ENCODE data around the gene TEAD1. TPM values are rescaled to one million over a fixed set of nuclear protein-coding genes. Genes with fewer than 3 reads are reported as not detected.
"Not testable (repeated sequence)": the region's sequence is repeated elsewhere in the genome, so short reads cannot be mapped to it uniquely, and the experiment has no call there.

TEAD1 gene
- total RNA-seq, 2 experiments from 2014 or later = 0.59 to 0.65 TPM

DNA sequence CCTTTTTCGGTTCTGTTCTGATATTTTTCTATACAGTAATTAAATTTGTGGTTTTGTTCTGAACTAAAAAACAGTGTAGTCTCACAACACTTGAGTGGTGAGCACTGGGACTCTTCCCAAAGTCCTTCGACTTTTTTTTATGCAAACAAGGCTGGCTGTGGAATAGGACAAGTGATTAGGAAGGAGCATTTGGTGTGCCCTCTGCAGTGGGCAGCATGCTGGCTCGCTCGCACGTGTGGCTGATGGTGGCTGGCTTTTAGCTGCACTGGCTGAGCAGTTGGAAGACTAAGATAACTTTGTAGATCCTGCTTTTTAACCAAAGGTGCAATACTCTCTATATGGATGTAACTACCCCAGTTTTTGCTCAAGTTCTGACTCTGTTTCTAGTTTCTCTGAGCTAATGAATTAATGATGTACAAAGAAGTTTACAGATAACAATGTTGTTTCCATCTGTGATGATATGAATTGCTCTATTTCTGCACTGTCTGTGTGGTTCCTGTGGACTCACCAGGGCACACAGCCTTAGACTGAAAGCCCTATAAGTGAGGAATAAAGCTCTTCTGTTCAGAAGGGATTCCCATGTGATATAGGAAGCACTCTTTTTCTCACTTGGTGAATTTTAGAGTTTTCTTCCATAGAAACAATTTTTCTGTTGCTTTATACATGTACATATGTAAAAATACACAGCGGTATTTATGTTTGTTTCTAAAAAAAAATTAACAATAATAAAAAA lies 191.8 kb downstream of the TEAD1 start:
- Mint-ChIP-seq H3K9me3 (ENCODE audit: low read depth) (no peaks in the 10 kb centered on the region), H3K27me3 (peaks cover 42% of the 10 kb centered on the region), H3K4me1 (peaks cover 8% of the 10 kb centered on the region), H3K36me3 (ENCODE audit: low read depth) (no peaks in the 10 kb centered on the region), H3K4me3 (no peak overlapping the region), H3K27ac (no peak overlapping the region)
- ChIA-PET CTCF (interaction anchor here (1.7 to 2.2 kb wide), 2 partner anchors 7 to 9 kb away, joined by 5 to 6 read pairs; no protein-coding TSS in a partner anchor), POLR2A (interaction anchor here (0.7 kb wide), 1 partner anchor 7 kb away, joined by 3 read pairs; no protein-coding TSS in a partner anchor)
- DNase-seq (no peak), ATAC-seq (no peak)
- intact Hi-C loops (cut with DNase I, micrococcal nuclease) = no loop called here

DNA sequence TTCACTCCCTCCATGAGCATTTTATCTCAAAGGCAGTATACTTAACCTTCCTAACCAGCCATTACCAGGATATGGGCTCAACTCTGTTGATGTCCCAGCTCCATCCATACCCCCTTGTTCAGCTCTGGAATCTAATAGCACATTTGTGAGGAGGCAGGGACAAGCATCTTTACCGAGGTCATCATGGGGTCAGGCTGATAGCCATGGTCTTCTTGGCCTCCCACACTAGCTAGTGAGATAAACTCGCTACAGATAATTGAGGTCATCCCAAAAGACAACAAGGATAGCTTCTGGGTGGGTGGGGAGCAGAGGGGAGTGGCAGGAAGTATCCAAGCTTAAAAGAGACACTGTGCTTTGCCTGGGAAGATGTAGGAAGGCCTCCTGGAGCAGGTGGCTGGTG lies 193.3 kb downstream of the TEAD1 start:
- Mint-ChIP-seq H3K9me3 (ENCODE audit: low read depth) (no peaks in the 10 kb centered on the region), H3K4me1 (peaks cover 8% of the 10 kb centered on the region), H3K27ac (no peak overlapping the region), H3K4me3 (no peak overlapping the region), H3K36me3 (ENCODE audit: low read depth) (no peaks in the 10 kb centered on the region), H3K27me3 (peaks cover 37% of the 10 kb centered on the region)
- DNase-seq (no peak), ATAC-seq (no peak)
- intact Hi-C loops (cut with DNase I, micrococcal nuclease) = no loop called here
- CTCF ChIA-PET = interaction anchor here (0.9 to 1.4 kb wide), 3 partner anchors 21 to 46 kb away, joined by 3 read pairs; no protein-coding TSS in a partner anchor
- POLR2A ChIA-PET = no interaction called here

DNA sequence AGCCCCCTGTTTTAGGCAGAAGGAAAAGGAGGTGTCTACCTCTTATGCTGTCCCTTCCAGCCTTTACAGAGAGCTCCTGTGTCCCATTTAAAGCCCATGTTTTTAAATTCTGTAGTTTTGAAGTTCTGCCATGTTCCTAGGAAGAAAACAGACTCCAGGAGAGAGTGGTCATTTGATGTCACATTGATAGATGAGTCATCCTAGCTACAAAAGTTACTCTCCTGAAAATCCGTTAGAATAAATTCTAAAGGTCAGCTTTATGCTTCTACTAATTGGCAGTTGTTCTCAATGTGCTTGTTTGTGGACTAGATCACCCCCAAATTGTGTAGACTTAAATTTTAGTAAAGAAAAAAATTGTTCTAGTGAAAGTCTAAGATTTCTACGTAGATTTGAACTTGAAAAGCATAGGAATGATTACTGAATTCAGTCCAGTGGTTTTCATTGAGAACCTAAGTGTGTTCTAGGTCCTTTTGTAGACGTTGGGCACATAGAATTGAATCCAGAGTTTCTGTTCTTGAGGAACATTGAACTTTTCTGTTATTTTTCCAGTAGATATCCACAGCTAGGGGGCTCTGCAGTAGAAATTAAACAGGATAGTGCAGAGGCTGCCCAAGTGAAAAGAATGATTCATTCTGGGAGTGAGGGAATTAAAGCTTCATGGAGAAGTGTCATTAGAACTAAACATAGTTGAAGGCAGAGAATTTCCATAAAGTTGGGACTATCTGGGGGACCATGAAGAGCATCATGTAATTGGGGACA lies 194.3 kb downstream of the TEAD1 start:
- Mint-ChIP-seq H3K9me3 (ENCODE audit: low read depth) (no peaks in the 10 kb centered on the region), H3K4me1 (peaks cover 8% of the 10 kb centered on the region), H3K27ac (no peak overlapping the region), H3K27me3 (peaks cover 30% of the 10 kb centered on the region), H3K36me3 (ENCODE audit: low read depth) (no peaks in the 10 kb centered on the region), H3K4me3 (no peak overlapping the region)
- intact Hi-C loops (cut with DNase I, micrococcal nuclease) = no loop called here
- CTCF ChIA-PET = interaction anchor here (0.7 to 0.9 kb wide), 3 partner anchors 45 to 264 kb away, joined by 3 read pairs; no protein-coding TSS in a partner anchor
- no peak for ATAC-seq
- POLR2A ChIA-PET = no interaction called here
- no peak for DNase-seq

DNA sequence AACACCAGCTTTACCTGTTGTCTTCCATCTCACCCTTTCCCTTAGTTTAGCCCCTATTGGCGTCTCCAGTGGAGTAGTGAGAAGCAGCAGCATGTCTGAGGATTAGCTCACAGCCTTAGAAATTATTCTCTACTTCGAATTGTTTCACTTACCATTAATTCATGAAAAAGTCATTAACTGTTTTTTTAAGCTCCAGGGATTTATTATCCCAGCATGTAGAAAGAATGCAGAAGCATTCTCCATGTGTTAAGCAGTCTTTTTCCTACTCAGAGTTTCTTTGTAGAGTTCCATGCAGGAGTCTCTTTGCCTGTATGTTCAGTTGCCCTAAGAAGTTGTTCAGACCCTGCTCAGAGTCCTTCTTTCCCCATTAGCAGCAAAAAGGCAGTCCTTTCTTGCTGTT lies 197.0 kb downstream of the TEAD1 start:
- ChIA-PET CTCF (interaction anchor here (0.8 to 1.8 kb wide), 3 partner anchors 11 to 198 kb away, joined by 3 to 8 read pairs (median 5); no protein-coding TSS in a partner anchor), POLR2A (no interaction called here)
- Mint-ChIP-seq H3K9me3 (ENCODE audit: low read depth) (no peaks in the 10 kb centered on the region), H3K4me3 (no peak overlapping the region), H3K27ac (no peak overlapping the region), H3K36me3 (ENCODE audit: low read depth) (no peaks in the 10 kb centered on the region), H3K27me3 (peaks cover 11% of the 10 kb centered on the region), H3K4me1 (no peaks in the 10 kb centered on the region)
- no peak for DNase-seq
- no peak for ATAC-seq
- intact Hi-C loops (cut with DNase I, micrococcal nuclease) = no loop called here

DNA sequence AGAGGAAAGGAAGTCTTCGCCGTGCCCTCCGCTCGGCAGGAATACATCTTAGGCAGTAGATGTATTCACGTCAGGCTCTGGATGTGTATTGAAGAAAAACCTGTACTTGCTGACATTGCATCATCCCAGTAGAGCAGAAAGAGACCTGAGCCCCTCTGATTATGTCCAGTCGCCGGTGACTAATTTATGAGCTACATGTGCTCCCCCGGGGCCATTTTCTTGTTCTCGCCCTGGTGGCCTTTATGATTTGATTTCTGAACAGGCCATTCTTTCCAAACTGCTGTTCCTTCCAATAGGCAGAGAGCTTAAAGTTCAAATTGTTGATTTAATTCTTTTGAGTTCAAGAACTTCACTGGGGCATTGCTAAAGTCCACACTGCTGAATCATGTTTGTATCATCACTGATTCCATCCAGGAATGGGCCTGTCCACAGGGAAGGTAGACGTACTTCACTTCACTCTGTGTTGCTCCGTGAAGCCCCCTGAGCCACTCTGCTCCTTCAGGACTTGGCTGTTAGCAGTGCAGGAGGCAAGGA lies 197.6 kb downstream of the TEAD1 start:
- Mint-ChIP-seq H3K4me3 (no peak overlapping the region), H3K4me1 (no peaks in the 10 kb centered on the region), H3K9me3 (ENCODE audit: low read depth) (no peaks in the 10 kb centered on the region), H3K36me3 (ENCODE audit: low read depth) (no peaks in the 10 kb centered on the region), H3K27ac (no peak overlapping the region), H3K27me3 (peaks cover 11% of the 10 kb centered on the region)
- ATAC-seq (no peak), DNase-seq (no peak)
- ChIA-PET POLR2A (no interaction called here), CTCF (interaction anchor here (1.8 kb wide), 1 partner anchor 17 kb away, joined by 5 read pairs; no protein-coding TSS in a partner anchor)
- intact Hi-C loops (cut with DNase I, micrococcal nuclease) = no loop called here

DNA sequence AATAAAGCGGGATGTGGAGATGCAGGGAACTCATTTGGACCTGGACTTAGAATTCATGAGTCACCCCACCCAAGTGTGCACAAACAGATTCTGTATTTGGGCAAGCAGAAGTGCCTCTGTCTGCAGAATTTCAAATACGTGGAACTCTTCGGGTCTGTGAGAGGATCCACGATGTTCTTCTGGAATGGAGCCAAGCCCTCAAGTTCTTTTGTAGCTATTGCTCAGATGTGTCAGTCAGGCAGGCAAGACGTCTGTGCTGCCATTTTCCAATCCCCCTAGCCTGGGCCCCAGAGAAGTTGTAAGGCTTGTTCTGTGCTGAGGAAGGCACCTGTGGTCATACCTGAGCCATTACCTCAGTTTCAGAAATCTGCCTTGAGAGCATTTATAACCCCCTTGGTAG lies 202.1 kb downstream of the TEAD1 start:
- Mint-ChIP-seq H3K27me3 (peaks cover 9% of the 10 kb centered on the region), H3K4me3 (no peak overlapping the region), H3K9me3 (ENCODE audit: low read depth) (no peaks in the 10 kb centered on the region), H3K36me3 (ENCODE audit: low read depth) (no peaks in the 10 kb centered on the region), H3K27ac (no peak overlapping the region), H3K4me1 (no peaks in the 10 kb centered on the region)
- ChIA-PET CTCF (interaction anchor here (1.2 kb wide), 1 partner anchor 545 kb away, joined by 3 read pairs; no protein-coding TSS in a partner anchor), POLR2A (interaction anchor here (1.0 kb wide), 1 partner anchor 12 kb away, joined by 3 read pairs; no protein-coding TSS in a partner anchor)
- intact Hi-C loops (cut with DNase I, micrococcal nuclease) = no loop called here
- DNase-seq (no peak), ATAC-seq (no peak)

DNA sequence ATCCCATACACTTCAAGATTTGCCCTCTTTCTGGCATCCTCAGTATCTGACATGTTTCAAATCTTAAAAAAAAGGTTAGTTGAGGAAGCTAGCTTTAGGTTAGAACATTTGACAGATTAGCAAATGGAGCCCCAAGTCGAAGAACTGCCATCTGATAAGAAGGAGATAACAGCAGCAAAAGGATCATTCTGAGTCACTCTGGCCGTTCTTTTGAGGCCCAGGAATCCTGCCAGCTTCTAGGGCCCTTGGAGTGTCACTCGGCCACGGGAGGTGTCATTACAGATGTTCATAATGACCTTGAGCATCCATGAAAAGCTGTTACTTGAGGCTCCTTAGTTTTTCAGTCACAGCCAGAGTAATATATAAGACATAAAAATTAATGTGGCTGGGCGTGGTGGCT lies 202.8 kb downstream of the TEAD1 start:
- CTCF ChIA-PET = no interaction called here
- DNase-seq (no peak), ATAC-seq (no peak)
- Mint-ChIP-seq H3K4me3 (no peak overlapping the region), H3K9me3 (ENCODE audit: low read depth) (no peaks in the 10 kb centered on the region), H3K27ac (no peak overlapping the region), H3K27me3 (peaks cover 9% of the 10 kb centered on the region), H3K36me3 (ENCODE audit: low read depth) (no peaks in the 10 kb centered on the region), H3K4me1 (no peaks in the 10 kb centered on the region)
- intact Hi-C loops (cut with DNase I, micrococcal nuclease) = no loop called here
- POLR2A ChIA-PET = no interaction called here

DNA sequence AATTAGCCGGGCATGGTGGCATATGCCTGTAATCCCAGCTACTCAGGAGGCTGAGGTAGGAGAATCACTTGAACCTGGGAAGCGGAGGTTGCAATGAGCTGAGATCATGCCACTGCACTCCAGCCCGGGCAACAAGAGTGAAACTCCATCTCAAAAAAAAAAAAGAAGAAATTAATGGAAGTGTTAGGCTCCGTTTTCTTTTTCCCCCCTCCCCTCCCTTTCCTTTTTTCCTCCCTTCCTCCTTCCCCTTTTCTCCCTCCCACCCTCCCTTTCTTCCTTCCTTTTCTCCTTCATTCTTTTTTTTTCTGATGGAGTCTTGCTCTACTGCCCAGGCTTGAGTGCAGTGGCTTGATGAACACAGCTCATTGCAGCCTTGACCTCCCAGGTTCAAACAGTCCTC lies 203.3 kb downstream of the TEAD1 start:
- intact Hi-C loops (cut with DNase I, micrococcal nuclease); DNase-seq; POLR2A ChIA-PET; H3K9me3 Mint-ChIP-seq (ENCODE audit: low read depth); H3K4me1 Mint-ChIP-seq; H3K36me3 Mint-ChIP-seq (ENCODE audit: low read depth); H3K4me3 Mint-ChIP-seq; ATAC-seq; H3K27me3 Mint-ChIP-seq; H3K27ac Mint-ChIP-seq: not testable (repeated sequence)
- CTCF ChIA-PET = interaction anchor here (0.6 to 0.9 kb wide), 2 partner anchors 11 to 544 kb away, joined by 5 to 6 read pairs; no protein-coding TSS in a partner anchor

DNA sequence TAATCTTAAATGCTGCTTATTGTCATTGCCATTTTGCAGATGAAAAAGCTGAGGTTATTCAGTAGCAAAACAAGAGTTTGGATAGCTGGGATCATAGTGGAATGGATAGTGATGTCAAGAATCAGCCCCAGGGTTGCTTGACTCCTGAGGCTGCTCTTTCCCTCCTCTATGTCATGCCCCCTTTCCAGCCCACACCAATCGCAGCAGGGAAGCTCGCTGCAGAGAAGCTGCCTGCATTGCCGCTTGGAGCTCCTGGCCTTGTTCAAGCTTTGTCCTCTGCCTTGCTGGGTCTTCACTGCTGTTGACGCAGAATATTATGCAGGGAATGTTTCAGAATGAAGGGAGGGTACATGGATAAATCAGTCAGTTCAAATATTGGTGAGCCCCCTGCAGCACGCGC lies 206.1 kb downstream of the TEAD1 start:
- intact Hi-C loops (cut with DNase I, micrococcal nuclease) = loop anchor here in 1 of 2 experiments (10.0 kb wide), 1 partner anchor 206 kb away; the partner anchor contains the start of gene TEAD1
- no peaks in the 10 kb centered on the region for H3K9me3 Mint-ChIP-seq (ENCODE audit: low read depth)
- H3K36me3 Mint-ChIP-seq (ENCODE audit: low read depth) = no peaks in the 10 kb centered on the region
- ChIA-PET CTCF (interaction anchor here (0.5 to 1.4 kb wide), 3 partner anchors 8 to 592 kb away, joined by 3 to 9 read pairs (median 4); no protein-coding TSS in a partner anchor), POLR2A (no interaction called here)
- no peak for ATAC-seq
- H3K4me3 Mint-ChIP-seq = no peak overlapping the region
- no peaks in the 10 kb centered on the region for H3K4me1 Mint-ChIP-seq
- H3K27ac Mint-ChIP-seq = no peak overlapping the region
- peaks cover 7% of the 10 kb centered on the region for H3K27me3 Mint-ChIP-seq
- no peak for DNase-seq

DNA sequence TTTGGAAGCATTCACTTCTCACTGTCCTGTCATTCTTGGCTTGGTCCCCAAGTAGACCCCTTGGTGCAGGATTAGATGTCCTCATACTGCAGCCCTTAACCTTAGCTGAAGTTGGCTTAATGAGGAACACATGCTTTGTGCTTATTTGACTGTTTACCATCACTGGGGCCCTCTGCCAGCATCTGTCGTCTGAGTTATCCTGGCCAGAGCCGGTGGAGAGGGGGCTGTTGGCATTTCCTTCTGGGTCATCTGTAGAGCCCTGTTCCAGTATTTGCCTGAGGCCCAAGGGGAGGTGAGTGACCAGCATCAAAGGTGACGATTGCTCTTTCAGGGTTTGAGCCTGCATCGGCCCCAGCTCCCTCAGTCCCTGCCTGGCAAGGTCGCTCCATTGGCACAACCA lies 208.4 kb downstream of the TEAD1 start:
- intact Hi-C loops (cut with DNase I, micrococcal nuclease) = loop anchor here in 1 of 2 experiments (10.0 kb wide), 1 partner anchor 208 kb away; the partner anchor contains the start of gene TEAD1
- ATAC-seq = no peak

DNA sequence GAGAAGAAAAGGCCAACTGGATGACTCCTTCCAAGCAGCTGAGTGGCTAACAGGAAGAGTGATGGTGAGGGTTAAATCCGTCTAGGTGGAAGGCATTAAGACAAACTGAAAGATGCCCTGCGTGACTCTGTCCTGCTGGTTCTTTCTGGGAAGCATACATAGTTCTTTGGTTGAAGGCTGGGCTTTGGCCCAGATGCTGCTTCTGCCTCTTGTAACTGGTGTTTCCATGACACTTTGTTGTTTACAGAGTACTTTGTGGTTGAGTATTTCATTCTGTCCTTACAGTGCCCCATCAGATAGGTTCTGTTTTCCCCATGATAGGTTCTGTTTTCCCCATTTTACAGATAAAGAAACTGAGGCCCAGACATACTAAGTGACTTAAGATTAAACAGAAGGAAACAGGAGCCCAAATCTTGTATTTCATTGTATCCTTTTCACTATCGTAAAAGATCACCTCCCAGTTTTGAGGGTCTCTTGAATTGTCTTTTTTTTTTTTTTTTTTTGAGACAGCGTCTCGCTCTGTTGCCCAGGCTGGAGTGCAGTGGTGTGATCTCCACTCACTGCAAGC lies 210.6 kb downstream of the TEAD1 start:
- CTCF ChIA-PET = interaction anchor here (0.6 to 1.2 kb wide), 3 partner anchors 287 to 1535 kb away, joined by 3 to 4 read pairs (median 3); no protein-coding TSS in a partner anchor
- DNase-seq (no peak), ATAC-seq (no peak)
- H3K36me3 Mint-ChIP-seq (ENCODE audit: low read depth) = no peaks in the 10 kb centered on the region
- no peak overlapping the region for H3K4me3 Mint-ChIP-seq
- intact Hi-C loops (cut with DNase I, micrococcal nuclease) = loop anchor here (5.0 to 10.0 kb wide), 2 partner anchors 210 to 213 kb away; partner anchors contain the start of gene TEAD1 (in 2 of the 2)
- H3K9me3 Mint-ChIP-seq (ENCODE audit: low read depth) = no peaks in the 10 kb centered on the region
- H3K27ac Mint-ChIP-seq = no peak overlapping the region
- peaks cover 4% of the 10 kb centered on the region for H3K27me3 Mint-ChIP-seq
- no peaks in the 10 kb centered on the region for H3K4me1 Mint-ChIP-seq
- POLR2A ChIA-PET = no interaction called here

More for the DNA sequence above, 208.4 kb downstream of the TEAD1 start:
- H3K4me1 Mint-ChIP-seq = no peaks in the 10 kb centered on the region
- no peak for DNase-seq
- H3K27me3 Mint-ChIP-seq = peaks cover 4% of the 10 kb centered on the region
- POLR2A ChIA-PET = no interaction called here
- CTCF ChIA-PET = interaction anchor here (1.0 to 1.3 kb wide), 3 partner anchors 11 to 472 kb away, joined by 3 to 8 read pairs (median 3); no protein-coding TSS in a partner anchor
- H3K36me3 Mint-ChIP-seq (ENCODE audit: low read depth) = no peaks in the 10 kb centered on the region
- no peak overlapping the region for H3K27ac Mint-ChIP-seq
- no peak overlapping the region for H3K4me3 Mint-ChIP-seq
- H3K9me3 Mint-ChIP-seq (ENCODE audit: low read depth) = no peaks in the 10 kb centered on the region

All from activated CD4-positive, alpha-beta T cell treated with anti-CD3 and anti-CD28 coated beads for 36 hours (primary cell).